Bladder microvascular endothelial cell (primary cell): ENCODE data around the gene APOH. TPM values are rescaled to one million over a fixed set of nuclear protein-coding genes. Genes with fewer than 3 reads are reported as not detected.

Source experiments
- total RNA-seq: library from RNA; depleted of rRNA; stranded (reverse); fragments of >200 nt; gene quantifications from 2 replicates; pipeline ENCODE4 v1.2.3, GENCODE V29; 2014

The APOH gene, protein sequence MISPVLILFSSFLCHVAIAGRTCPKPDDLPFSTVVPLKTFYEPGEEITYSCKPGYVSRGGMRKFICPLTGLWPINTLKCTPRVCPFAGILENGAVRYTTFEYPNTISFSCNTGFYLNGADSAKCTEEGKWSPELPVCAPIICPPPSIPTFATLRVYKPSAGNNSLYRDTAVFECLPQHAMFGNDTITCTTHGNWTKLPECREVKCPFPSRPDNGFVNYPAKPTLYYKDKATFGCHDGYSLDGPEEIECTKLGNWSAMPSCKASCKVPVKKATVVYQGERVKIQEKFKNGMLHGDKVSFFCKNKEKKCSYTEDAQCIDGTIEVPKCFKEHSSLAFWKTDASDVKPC
- not detected in 2 replicates for total RNA-seq

DNA sequence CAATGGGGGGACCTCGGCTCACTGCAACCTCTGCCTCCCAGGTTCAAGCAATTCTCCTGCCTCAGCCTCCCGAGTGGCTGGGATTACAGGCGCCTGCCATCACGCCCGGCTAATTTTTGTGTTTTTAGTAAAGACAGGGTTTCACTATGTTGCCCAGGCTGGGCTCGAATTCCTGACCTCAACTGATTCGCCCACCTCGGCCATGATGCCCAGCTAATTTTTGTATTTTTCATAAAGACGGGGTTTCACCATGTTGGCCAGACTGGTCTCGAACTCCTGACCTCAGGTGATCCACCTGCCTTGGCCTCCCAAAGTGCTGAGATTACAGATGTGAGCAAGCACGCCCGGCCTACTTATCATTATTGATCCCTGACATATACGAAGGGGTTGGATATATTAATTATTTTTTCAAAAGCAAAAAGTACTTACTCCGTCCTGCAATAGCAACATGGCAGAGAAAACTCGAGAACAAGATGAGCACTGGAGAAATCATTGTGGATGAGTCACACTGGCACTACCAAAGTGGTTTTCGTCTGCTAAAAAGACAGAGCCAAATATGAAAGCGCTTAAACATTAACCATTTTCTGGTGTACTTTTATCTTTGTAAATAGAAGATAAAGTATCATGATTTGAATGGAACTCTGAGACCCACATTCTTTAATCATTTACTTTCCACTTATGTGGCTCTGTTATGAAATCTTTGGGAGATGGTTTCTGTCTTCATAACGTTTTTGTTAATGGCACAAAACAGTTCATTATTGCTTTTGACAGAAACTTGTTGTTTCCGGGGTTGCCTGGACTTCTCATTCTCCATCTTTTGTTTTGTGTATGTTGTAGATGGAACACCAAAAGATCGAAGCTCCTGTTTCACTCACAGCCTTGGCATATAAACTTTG, at the start of gene APOH:
Gene APOH, minus strand, starts transcription at position 529 of the 896 bp plus-strand sequence. Its CDS starts 36 bp downstream, at position 493.

DNA sequence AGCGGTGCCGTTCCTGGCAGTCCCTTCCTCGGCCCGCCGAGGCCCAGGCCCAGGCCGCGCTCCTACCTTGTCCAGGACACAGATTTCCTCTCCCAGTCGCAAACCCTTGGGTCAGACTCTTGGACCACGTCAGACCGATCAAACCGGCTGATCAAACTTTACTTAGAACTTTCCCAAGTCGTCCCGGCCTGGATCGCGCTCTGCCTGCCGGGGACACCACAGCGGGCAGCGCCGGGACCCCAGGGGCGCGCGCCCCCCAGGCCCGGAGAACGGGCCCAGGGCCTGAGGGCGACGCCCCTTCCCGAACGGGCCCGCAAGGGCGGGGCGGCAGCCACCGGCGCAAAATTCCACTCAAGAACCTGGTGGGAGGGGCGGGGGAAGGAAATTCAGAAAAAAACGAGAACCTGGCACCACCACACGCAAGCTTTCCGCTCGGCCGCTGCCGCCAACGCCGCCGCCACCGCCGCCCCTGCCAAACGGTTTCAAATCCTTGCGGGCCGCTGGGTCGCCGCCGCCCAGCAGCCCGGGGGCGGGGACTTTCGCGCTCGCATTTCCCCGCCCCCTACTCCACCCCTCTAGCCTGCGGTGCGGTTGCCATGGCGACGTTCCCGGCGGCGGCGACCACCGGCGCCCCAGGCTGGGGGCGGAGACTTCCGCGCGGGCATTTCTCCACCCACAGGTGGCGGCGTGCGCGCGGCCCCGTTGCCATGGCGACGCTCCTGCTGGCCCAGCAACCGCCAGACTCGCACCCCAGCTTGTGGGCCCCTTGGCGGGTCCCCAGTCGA, 37.4 kb downstream of the APOH start, which contains the start of gene CEP112:
Gene CEP112, minus strand, starts transcription at position 541 of the 785 bp plus-strand sequence.

Other genes with a start within 250 kb of the APOH start
- gene CEP112, start 37.3 kb downstream of the APOH start, total RNA-seq, result 12.3 and 16.0 TPM in 2 replicates
- 2.9 and 7.1 TPM in 2 replicates for gene PRKCA, start 73.2 kb upstream of the APOH start, total RNA-seq